GM12892 (cell line): Measurements from ENCODE around the gene MCCC1.

Experiments
- POLR2A ChIP-seq: IDR thresholded peaks from 2 replicates; pipeline ENCODE4 v1.6.1; 2011; ENCODE audit warnings: low read depth, low read length, control low read depth
- POLR2AphosphoS5 ChIP-seq: IDR thresholded peaks from 2 replicates; pipeline ENCODE4 v1.6.1; 2011; ENCODE audit warnings: low read depth, low read length, control low read depth

GRCh38 chr3:183131735-183132134 is 32.4 kb upstream of the MCCC1 start:
- TF ChIP-seq POLR2A (no peak), POLR2AphosphoS5 (no peak)
